Renal cortex interstitium (tissue), 11 donors: ENCODE results near the gene G2E3. TPM values are rescaled to one million over a fixed set of nuclear protein-coding genes. Genes with fewer than 3 reads are reported as not detected.
A peak's percentile ranks its signal among the peaks of the same experiment; 100 is the strongest.
"Not testable (repeated sequence)": the region's sequence is repeated elsewhere in the genome, so short reads cannot be mapped to it uniquely, and the experiment has no call there.

Experiments used
- DNase-seq, 11 donors: peaks; one replicate each; pipeline ENCODE4 v3.0.0-alpha.2; 2013; ENCODE audit warnings: low read depth in 9 of 11, low spot score in 4 of 11; ENCODE audit errors: extremely low read depth in 1 of 11
- polyA plus RNA-seq, 3 donors: library from polyadenylated mRNA; unstranded; fragments of 120-200 nt; gene quantifications; one replicate each; pipeline ENCODE4 v1.2.1, GENCODE V29; 2013; ENCODE audit not compliant: insufficient read length in 3 of 3

G2E3 gene
- polyA plus RNA-seq, 3 donors, result 27.1 to 34.6 (median 29.3) TPM

GRCh38 chr14:30550335-30550734 lies 8.6 kb upstream of the G2E3 start:
- no peak for DNase-seq

- no peak for DNase-seq
Measured at GRCh38 chr14:30551460-30551859, 7.5 kb upstream of the G2E3 start.

GRCh38 chr14:30553311-30553989 lies 5.5 kb upstream of the G2E3 start:
- DNase-seq, result no peak

- DNase-seq, result peak in 1 of 11 donors; percentile 7
Measured at GRCh38 chr14:30558362-30558674, 640 bp upstream of the G2E3 start.

- peak in 8 of 11 donors; percentile 2 to 25 (median 20) for DNase-seq
Measured at GRCh38 chr14:30559638-30560091, 707 bp downstream of the G2E3 start.

GRCh38 chr14:30560581-30560980 lies 1.6 kb downstream of the G2E3 start:
- no peak for DNase-seq

- DNase-seq, result no peak
Measured at GRCh38 chr14:30564235-30564867, 5.4 kb downstream of the G2E3 start.

GRCh38 chr14:30564868-30565248 lies 5.9 kb downstream of the G2E3 start:
- no peak for DNase-seq

GRCh38 chr14:30569216-30569902 lies 10.4 kb downstream of the G2E3 start:
- no peak for DNase-seq

- no peak for DNase-seq
Measured at GRCh38 chr14:30569903-30570226, 10.9 kb downstream of the G2E3 start.

GRCh38 chr14:30572237-30572636 lies 13.3 kb downstream of the G2E3 start:
- no peak for DNase-seq

- no peak for DNase-seq
Measured at GRCh38 chr14:30572771-30573170, 13.8 kb downstream of the G2E3 start.

- no peak for DNase-seq
Measured at GRCh38 chr14:30573226-30573814, 14.4 kb downstream of the G2E3 start.

- DNase-seq, result no peak
Measured at GRCh38 chr14:30573966-30574365, 15.0 kb downstream of the G2E3 start.

GRCh38 chr14:30574777-30575176 lies 15.8 kb downstream of the G2E3 start:
- not testable (repeated sequence) for DNase-seq

- DNase-seq, result not testable (repeated sequence)
Measured at GRCh38 chr14:30576333-30576732, 17.4 kb downstream of the G2E3 start.

GRCh38 chr14:30580616-30581282 lies 21.8 kb downstream of the G2E3 start:
- no peak for DNase-seq

GRCh38 chr14:30581283-30581625 lies 22.3 kb downstream of the G2E3 start:
- no peak for DNase-seq

GRCh38 chr14:30582376-30582775 lies 23.4 kb downstream of the G2E3 start:
- DNase-seq, result no peak
